PFSK-1 (cell line): ENCODE results near the gene ADAM10.

Experiments
- FOXP2 ChIP-seq: optimal IDR thresholded peaks from 2 replicates; pipeline ENCODE3; 2011; ENCODE audit warnings: borderline replicate concordance, control low read depth, inconsistent platforms; ENCODE audit not compliant: insufficient read depth; ENCODE audit errors: extremely low read length, extremely low read depth
- POLR2AphosphoS5 ChIP-seq: IDR thresholded peaks from 2 replicates; pipeline ENCODE4 v1.6.1; 2012; ENCODE audit warnings: low read depth, mild to moderate bottlenecking, control low read depth, low read length, moderate library complexity
- REST ChIP-seq, 2 experiments: IDR thresholded peaks; 2 replicates each; pipeline versions ENCODE4 v1.6.1 to v1.8.0; 2011 to 2012; ENCODE audit warnings: low read depth in 2 of 2, low read length in 2 of 2, control low read depth in 1 of 2, inconsistent platforms in 1 of 2, mild to moderate bottlenecking in 1 of 2, moderate library complexity in 1 of 2; ENCODE audit not compliant: insufficient read depth in 1 of 2
- SIN3A ChIP-seq: IDR thresholded peaks from 2 replicates; pipeline ENCODE4 v1.6.1; 2012; ENCODE audit warnings: mild to moderate bottlenecking, low read length, moderate library complexity, borderline replicate concordance; ENCODE audit not compliant: insufficient read depth
- TAF1 ChIP-seq: IDR thresholded peaks from 2 replicates; pipeline ENCODE4 v1.6.1; 2012; ENCODE audit warnings: low read length, control low read depth, borderline replicate concordance; ENCODE audit not compliant: insufficient read depth

ADAM10 gene

DNA sequence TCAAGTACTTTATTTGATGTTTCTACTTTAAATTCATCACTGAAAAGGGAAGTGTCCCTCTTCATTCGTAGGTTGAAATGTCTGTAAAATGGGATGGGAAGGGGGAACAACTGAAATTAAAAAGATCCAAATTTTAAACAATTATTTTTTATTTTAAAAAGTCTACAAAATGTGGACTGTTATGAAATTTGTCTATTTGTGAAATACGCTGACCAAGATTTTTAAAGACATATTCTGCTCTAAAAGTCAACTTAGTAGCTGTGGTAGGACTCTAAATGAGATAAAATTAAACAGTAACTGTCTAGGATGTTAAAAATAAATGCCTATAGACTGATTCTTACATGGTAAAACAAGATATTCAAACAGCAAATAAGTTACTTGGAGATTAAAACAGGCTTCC, 67.3 kb downstream of the ADAM10 start:
- no peak for TF ChIP-seq POLR2AphosphoS5
- TF ChIP-seq REST (IDR thresholded peaks at IDR 0.05; ENCODE audit: insufficient read depth in 1 of 2, low read depth in 2 of 2, low read length in 2 of 2), result no peak
- no peak for TF ChIP-seq TAF1
- TF ChIP-seq FOXP2, result no peak
- TF ChIP-seq SIN3A, result no peak

DNA sequence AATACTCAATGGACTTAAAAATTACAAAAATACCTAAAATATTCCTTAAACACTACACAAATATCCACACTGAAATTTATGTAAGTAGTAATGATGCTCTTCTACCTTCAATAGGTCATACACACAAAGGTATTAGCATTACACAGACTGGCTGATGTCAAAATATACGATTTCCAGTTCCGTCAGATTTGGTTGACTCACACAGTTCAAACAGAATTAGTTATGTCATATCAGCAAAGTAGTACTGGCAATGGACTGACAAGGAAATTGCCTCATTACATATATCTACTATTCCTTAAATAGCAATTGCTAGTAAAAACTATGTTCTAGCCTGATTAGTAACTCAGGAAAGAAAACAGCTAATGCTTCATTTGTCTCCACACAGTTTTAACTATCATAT, 70.8 kb downstream of the ADAM10 start:
- TF ChIP-seq REST (IDR thresholded peaks at IDR 0.05; ENCODE audit: insufficient read depth in 1 of 2, low read depth in 2 of 2, low read length in 2 of 2) (no peak), POLR2AphosphoS5 (no peak), FOXP2 (no peak), SIN3A (no peak), TAF1 (no peak)

DNA sequence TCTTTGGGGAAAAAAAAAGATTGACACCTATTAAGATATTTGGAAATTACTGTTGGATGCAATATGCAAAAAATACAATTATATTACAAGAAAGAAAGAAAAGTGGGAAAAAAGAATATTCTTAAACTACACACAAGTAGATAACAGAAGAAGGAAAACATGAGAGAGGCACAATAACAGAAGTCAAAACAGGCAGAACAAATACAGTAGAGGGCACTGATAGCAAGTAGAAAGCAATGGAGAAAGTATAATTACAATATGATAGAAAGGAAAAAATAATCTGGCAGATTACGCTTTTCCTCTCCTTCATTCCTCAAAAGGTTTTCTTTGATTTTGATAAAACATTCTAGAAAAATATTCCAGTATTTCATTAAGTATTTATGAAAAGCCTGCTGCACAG, 72.1 kb downstream of the ADAM10 start:
- no peak for TF ChIP-seq REST (IDR thresholded peaks at IDR 0.05; ENCODE audit: insufficient read depth in 1 of 2, low read depth in 2 of 2, low read length in 2 of 2)
- TF ChIP-seq POLR2AphosphoS5, result no peak
- TF ChIP-seq SIN3A, result no peak
- no peak for TF ChIP-seq TAF1
- TF ChIP-seq FOXP2, result no peak

DNA sequence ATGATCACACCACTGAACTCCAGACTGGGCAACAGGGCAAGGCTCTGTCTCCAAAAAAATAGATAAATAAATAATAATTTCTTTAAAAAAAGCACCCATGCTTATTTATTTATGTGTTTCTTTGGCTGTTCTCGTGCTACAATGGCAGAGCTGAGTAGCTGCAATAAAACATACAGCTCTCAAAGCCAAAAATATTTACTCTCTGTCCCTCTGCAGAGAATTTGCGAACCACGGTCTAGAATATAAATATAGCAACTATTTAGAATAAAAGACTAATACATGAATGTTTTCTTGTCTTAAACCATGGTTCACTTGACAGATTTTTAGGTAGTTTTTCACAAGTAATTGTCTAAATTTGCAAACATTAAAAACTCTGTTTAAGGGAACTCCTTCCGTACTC, 72.7 kb downstream of the ADAM10 start:
- TF ChIP-seq POLR2AphosphoS5, result no peak
- no peak for TF ChIP-seq TAF1
- no peak for TF ChIP-seq SIN3A
- no peak for TF ChIP-seq FOXP2
- no peak for TF ChIP-seq REST (IDR thresholded peaks at IDR 0.05; ENCODE audit: insufficient read depth in 1 of 2, low read depth in 2 of 2, low read length in 2 of 2)

DNA sequence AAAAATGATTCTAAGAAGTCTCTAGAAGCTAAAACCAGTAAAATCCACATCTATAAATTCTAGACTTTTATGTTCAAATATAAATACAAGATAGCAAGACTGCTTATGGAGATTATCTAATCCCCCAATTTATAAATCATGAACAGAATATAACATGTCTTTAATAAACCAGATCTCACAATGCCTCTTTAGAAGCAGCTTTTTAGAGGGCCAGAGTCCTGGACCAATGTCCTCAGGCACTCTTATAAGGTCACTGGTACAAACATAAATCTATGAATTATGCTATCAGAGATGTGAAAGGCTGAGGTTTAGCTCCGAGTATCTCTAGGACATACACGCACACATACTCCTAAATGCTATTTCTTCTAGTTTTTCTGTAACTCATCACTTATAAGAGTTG, 78.3 kb downstream of the ADAM10 start:
- TF ChIP-seq FOXP2 (no peak), POLR2AphosphoS5 (no peak), TAF1 (no peak), SIN3A (no peak), REST (IDR thresholded peaks at IDR 0.05; ENCODE audit: insufficient read depth in 1 of 2, low read depth in 2 of 2, low read length in 2 of 2) (no peak)
